Activated T-cell treated with anti-CD3 and anti-CD28 coated beads, Interleukin-2, amount 50 U/mL, for 72 hours (primary cell): ENCODE results near the gene KRTAP12-4. TPM values are rescaled to one million over a fixed set of nuclear protein-coding genes. Genes with fewer than 3 reads are reported as not detected.
"Not testable (repeated sequence)": the region's sequence is repeated elsewhere in the genome, so short reads cannot be mapped to it uniquely, and the experiment has no call there.

Source experiments
- ATAC-seq, 2 donors: fragments of 150-1000 bp; cut with Tn5 transposase; replicated peaks in 1 of 2; 2 replicates each; pipeline ENCODE4 v1.10.0; 2021; ENCODE audit warnings: moderate library complexity in 2 of 2, mild to moderate bottlenecking in 1 of 2
- DNase-seq, 2 donors: peaks; one replicate each; pipeline ENCODE4 v3.0.0; 2021 to 2022; ENCODE audit warnings: mixed read lengths in 1 of 2
- H3K27ac Mint-ChIP-seq: one replicate; pipeline ENCODE4 v1.8.0; 2022; ENCODE audit warnings: mild to moderate bottlenecking, moderate library complexity, mixed read lengths
- H3K27me3 Mint-ChIP-seq: one replicate; pipeline ENCODE4 v1.8.0; 2022; ENCODE audit warnings: low read depth, mixed read lengths
- H3K36me3 Mint-ChIP-seq, 2 donors: one replicate each; pipeline ENCODE4 v1.8.0; 2022; ENCODE audit warnings: mixed read lengths in 2 of 2, mild to moderate bottlenecking in 1 of 2; ENCODE audit not compliant: insufficient read depth in 2 of 2
- H3K4me1 Mint-ChIP-seq: one replicate; pipeline ENCODE4 v1.8.0; 2022; ENCODE audit warnings: low read depth, mixed read lengths
- H3K4me3 Mint-ChIP-seq, 2 donors: one replicate each; pipeline ENCODE4 v1.8.0; 2022; ENCODE audit warnings: mild to moderate bottlenecking in 2 of 2, mixed read lengths in 2 of 2, moderate library complexity in 2 of 2
- H3K9me3 Mint-ChIP-seq, 2 donors: one replicate each; pipeline ENCODE4 v1.8.0; 2022; ENCODE audit warnings: mixed read lengths in 2 of 2
- total RNA-seq, 2 donors: library from RNA; stranded (reverse); gene quantifications; one replicate each; pipeline ENCODE4 v1.2.3, GENCODE V29; 2022

The KRTAP12-4 gene
- total RNA-seq, 2 donors from 2014 or later: not detected

GRCh38 chr21:44696572-44696971, 42.1 kb upstream of the KRTAP12-4 start:
- Mint-ChIP-seq H3K9me3 (peaks cover 3 to 5% of the 10 kb centered on the region in 2 donors), H3K27me3 (peaks cover 43% of the 10 kb centered on the region), H3K36me3 (peaks cover 4 to 7% of the 10 kb centered on the region in 2 donors), H3K4me1 (peaks cover 4% of the 10 kb centered on the region), H3K27ac (no peak overlapping the region), H3K4me3 (no peak overlapping the region)
- DNase-seq (no peak), ATAC-seq (no peak)

GRCh38 chr21:44695641-44696040, 41.2 kb upstream of the KRTAP12-4 start:
- Mint-ChIP-seq H3K4me1 (peaks cover 9% of the 10 kb centered on the region), H3K4me3 (no peak overlapping the region), H3K9me3 (peaks cover 3 to 5% of the 10 kb centered on the region in 2 donors), H3K27ac (no peak overlapping the region), H3K27me3 (peaks cover 43% of the 10 kb centered on the region), H3K36me3 (peaks cover 4 to 7% of the 10 kb centered on the region in 2 donors)
- DNase-seq (no peak), ATAC-seq (no peak)

- DNase-seq (no peak), ATAC-seq (no peak)
- Mint-ChIP-seq H3K4me1 (peaks cover 9% of the 10 kb centered on the region), H3K27me3 (peaks cover 42% of the 10 kb centered on the region), H3K4me3 (no peak overlapping the region), H3K9me3 (peaks cover 3 to 5% of the 10 kb centered on the region in 2 donors), H3K27ac (no peak overlapping the region), H3K36me3 (peaks cover 4 to 7% of the 10 kb centered on the region in 2 donors)
Measured at GRCh38 chr21:44695184-44695583, 40.7 kb upstream of the KRTAP12-4 start.

- H3K9me3 Mint-ChIP-seq: peaks cover 3 to 5% of the 10 kb centered on the region in 2 donors
- H3K36me3 Mint-ChIP-seq: peaks cover 4 to 7% of the 10 kb centered on the region in 2 donors
- no peak overlapping the region for H3K4me3 Mint-ChIP-seq
- DNase-seq (no peak), ATAC-seq (no peak)
- no peak overlapping the region for H3K27ac Mint-ChIP-seq
- peaks cover 38% of the 10 kb centered on the region for H3K27me3 Mint-ChIP-seq
- H3K4me1 Mint-ChIP-seq: peaks cover 9% of the 10 kb centered on the region
Measured at GRCh38 chr21:44694776-44695175, 40.3 kb upstream of the KRTAP12-4 start.

- DNase-seq (no peak), ATAC-seq (no peak)
- Mint-ChIP-seq H3K4me1 (peaks cover 9% of the 10 kb centered on the region), H3K27ac (no peak overlapping the region), H3K9me3 (peaks cover 3 to 5% of the 10 kb centered on the region in 2 donors), H3K36me3 (peaks cover 4 to 7% of the 10 kb centered on the region in 2 donors), H3K27me3 (peaks cover 22% of the 10 kb centered on the region), H3K4me3 (no peak overlapping the region)
Measured at GRCh38 chr21:44692798-44693512, 38.5 kb upstream of the KRTAP12-4 start.

- H3K4me3 Mint-ChIP-seq: no peak overlapping the region
- peaks cover 3 to 5% of the 10 kb centered on the region in 2 donors for H3K9me3 Mint-ChIP-seq
- no peak for DNase-seq
- H3K36me3 Mint-ChIP-seq: peaks cover 4 to 7% of the 10 kb centered on the region in 2 donors
- no peak for ATAC-seq
- H3K4me1 Mint-ChIP-seq: peaks cover 11% of the 10 kb centered on the region
- H3K27ac Mint-ChIP-seq: no peak overlapping the region
- peaks cover 10% of the 10 kb centered on the region for H3K27me3 Mint-ChIP-seq
Measured at GRCh38 chr21:44691686-44692085, 37.2 kb upstream of the KRTAP12-4 start.

GRCh38 chr21:44689740-44690139, 35.3 kb upstream of the KRTAP12-4 start:
- H3K27ac Mint-ChIP-seq, H3K4me3 Mint-ChIP-seq, H3K27me3 Mint-ChIP-seq, ATAC-seq, H3K9me3 Mint-ChIP-seq, H3K36me3 Mint-ChIP-seq, DNase-seq: not testable (repeated sequence)
- H3K4me1 Mint-ChIP-seq: peaks cover 23% of the 10 kb centered on the region

GRCh38 chr21:44687671-44688070, 33.2 kb upstream of the KRTAP12-4 start:
- H3K27ac Mint-ChIP-seq: no peak overlapping the region
- H3K36me3 Mint-ChIP-seq: peaks cover 2% of the 10 kb centered on the region in 2 donors
- peaks cover 8% of the 10 kb centered on the region for H3K27me3 Mint-ChIP-seq
- peaks cover 0 to under 1% of the 10 kb centered on the region in 2 donors for H3K9me3 Mint-ChIP-seq
- ATAC-seq: no peak
- peaks cover 23% of the 10 kb centered on the region for H3K4me1 Mint-ChIP-seq
- no peak for DNase-seq
- H3K4me3 Mint-ChIP-seq: no peak overlapping the region

- no peaks in the 10 kb centered on the region for H3K9me3 Mint-ChIP-seq
- no peaks in the 10 kb centered on the region for H3K36me3 Mint-ChIP-seq
- H3K27me3 Mint-ChIP-seq: peaks cover 8% of the 10 kb centered on the region
- DNase-seq (no peak), ATAC-seq (no peak)
- H3K4me1 Mint-ChIP-seq: peaks cover 23% of the 10 kb centered on the region
- H3K27ac Mint-ChIP-seq: no peak overlapping the region
- H3K4me3 Mint-ChIP-seq: no peak overlapping the region
Measured at GRCh38 chr21:44686843-44687561, 32.5 kb upstream of the KRTAP12-4 start.

GRCh38 chr21:44686000-44686781, 31.7 kb upstream of the KRTAP12-4 start:
- H3K9me3 Mint-ChIP-seq: no peaks in the 10 kb centered on the region
- peak overlapping the region in 1 of 2 donors; percentile 38 for H3K4me3 Mint-ChIP-seq
- peaks cover 8% of the 10 kb centered on the region for H3K27me3 Mint-ChIP-seq
- peaks cover 15% of the 10 kb centered on the region for H3K4me1 Mint-ChIP-seq
- H3K36me3 Mint-ChIP-seq: no peaks in the 10 kb centered on the region
- no peak for DNase-seq
- peak; percentile 65 to 79 for ATAC-seq
- no peak overlapping the region for H3K27ac Mint-ChIP-seq

GRCh38 chr21:44685050-44685449, 30.6 kb upstream of the KRTAP12-4 start:
- not testable (repeated sequence) for H3K27ac Mint-ChIP-seq, H3K4me3 Mint-ChIP-seq, ATAC-seq, DNase-seq, H3K27me3 Mint-ChIP-seq, H3K9me3 Mint-ChIP-seq, H3K36me3 Mint-ChIP-seq
- H3K4me1 Mint-ChIP-seq: peaks cover 14% of the 10 kb centered on the region

- Mint-ChIP-seq H3K9me3 (no peaks in the 10 kb centered on the region), H3K36me3 (no peaks in the 10 kb centered on the region), H3K27ac (no peak overlapping the region), H3K4me3 (no peak overlapping the region), H3K27me3 (peaks cover 8% of the 10 kb centered on the region), H3K4me1 (peaks cover 14% of the 10 kb centered on the region)
- ATAC-seq (no peak), DNase-seq (no peak)
Measured at GRCh38 chr21:44684483-44684882, 30.0 kb upstream of the KRTAP12-4 start.

GRCh38 chr21:44684077-44684476, 29.6 kb upstream of the KRTAP12-4 start:
- H3K36me3 Mint-ChIP-seq: no peaks in the 10 kb centered on the region
- no peak for DNase-seq
- no peaks in the 10 kb centered on the region for H3K9me3 Mint-ChIP-seq
- peaks cover 8% of the 10 kb centered on the region for H3K27me3 Mint-ChIP-seq
- H3K4me1 Mint-ChIP-seq: peaks cover 14% of the 10 kb centered on the region
- H3K4me3 Mint-ChIP-seq: no peak overlapping the region
- peak overlapping the region; percentile 27 for H3K27ac Mint-ChIP-seq
- no peak for ATAC-seq
